Caco-2 (cell line): Measurements from ENCODE around the gene STK32C. TPM values are rescaled to one million over a fixed set of nuclear protein-coding genes. Genes with fewer than 3 reads are reported as not detected.
A peak's percentile ranks its signal among the peaks of the same experiment; 100 is the strongest.

Source experiments
- BruUV-seq: library from RNA; stranded (reverse); fragments of 400-500 nt; replicated peaks from 2 replicates; lab custom pipeline; 2021; lab: Mats Ljungman, UMichigan
- CTCF ChIA-PET: fragments of 300-600 bp; sonication (Branson Sonifier 250); formaldehyde crosslinking; loops from one replicate; lab custom pipeline; 2022; ENCODE audit warnings: antibody characterized with exemption; lab: Charles Lee
- POLR2A ChIA-PET: fragments of 300-600 bp; sonication (Branson Sonifier 250); formaldehyde crosslinking; loops from one replicate; lab custom pipeline; 2022; ENCODE audit warnings: antibody characterized with exemption; lab: Charles Lee
- DNase-seq, 2 experiments: peaks; one replicate each; pipeline versions ENCODE4 v3.0.0 to v3.0.0-alpha.2; 2020 to 2022
- H3K27me3 ChIP-seq: replicated peaks from 2 replicates; pipeline ENCODE4 v1.6.0; 2011; ENCODE audit warnings: low read length; ENCODE audit not compliant: control insufficient read depth, insufficient read depth
- H3K36me3 ChIP-seq: 2 replicates; pipeline ENCODE4 v1.5.1; 2011; ENCODE audit warnings: low read length; ENCODE audit not compliant: control insufficient read depth, insufficient read depth
- H3K4me1 ChIP-seq: fragments of 250-450 bp; sonication (Bioruptor Pico); 2 replicates; pipeline ENCODE4 v1.5.1; 2020; ENCODE audit warnings: mild to moderate bottlenecking
- H3K4me3 ChIP-seq: 2 replicates; pipeline ENCODE4 v1.5.1; 2011; ENCODE audit warnings: low read depth, mild to moderate bottlenecking, control low read depth, low read length
- H3K9me3 ChIP-seq: fragments of 250-450 bp; sonication (Bioruptor Pico); 2 replicates; pipeline ENCODE4 v1.5.1; 2020; ENCODE audit warnings: mild to moderate bottlenecking, moderate library complexity
- H3K27ac Mint-ChIP-seq: one replicate; pipeline ENCODE4 v1.8.0; 2022; ENCODE audit warnings: mixed read lengths; ENCODE audit not compliant: unreplicated experiment
- H3K27me3 Mint-ChIP-seq: one replicate; pipeline ENCODE4 v1.8.0; 2022; ENCODE audit warnings: mixed read lengths; ENCODE audit not compliant: insufficient read depth, unreplicated experiment
- H3K36me3 Mint-ChIP-seq: one replicate; pipeline ENCODE4 v1.8.0; 2022; ENCODE audit warnings: mild to moderate bottlenecking, mixed read lengths; ENCODE audit not compliant: insufficient read depth, unreplicated experiment
- H3K4me1 Mint-ChIP-seq: one replicate; pipeline ENCODE4 v1.8.0; 2022; ENCODE audit warnings: low read depth, mixed read lengths; ENCODE audit not compliant: unreplicated experiment
- H3K4me3 Mint-ChIP-seq: one replicate; pipeline ENCODE4 v1.8.0; 2022; ENCODE audit warnings: mild to moderate bottlenecking, moderate library complexity, mixed read lengths; ENCODE audit not compliant: unreplicated experiment
- H3K9me3 Mint-ChIP-seq: one replicate; pipeline ENCODE4 v1.8.0; 2022; ENCODE audit warnings: mixed read lengths; ENCODE audit not compliant: unreplicated experiment
- intact Hi-C: fragments of 100-400 bp; cut with micrococcal nuclease; formaldehyde crosslinking; loops from one replicate; pipeline ENCODE4 v1.10.0; 2022; ENCODE audit not compliant: unreplicated experiment
- total RNA-seq: library from RNA; stranded (reverse); gene quantifications from 2 replicates; pipeline ENCODE4 v1.2.3, GENCODE V29; 2022
- TF ChIP-seq, protein P1 (sequence below), 2 experiments: fragments of 200-600 bp in 1 of 2; IDR thresholded peaks; 1 replicate in 1 of 2; 2 replicates in 1 of 2; pipeline versions ENCODE4 v1.5.1 to v1.8.0; 2011 to 2022; ENCODE audit warnings: antibody characterized with exemption in 1 of 2, control low read depth in 1 of 2, inconsistent platforms in 1 of 2, low read depth in 1 of 2, low read length in 1 of 2, mild to moderate bottlenecking in 1 of 2, moderate library complexity in 1 of 2; ENCODE audit not compliant: insufficient read depth in 1 of 2, severe bottlenecking in 1 of 2, unreplicated experiment in 1 of 2

Gene STK32C
- total RNA-seq, 1 experiment from 2014 or later = 13.3 TPM

DNA sequence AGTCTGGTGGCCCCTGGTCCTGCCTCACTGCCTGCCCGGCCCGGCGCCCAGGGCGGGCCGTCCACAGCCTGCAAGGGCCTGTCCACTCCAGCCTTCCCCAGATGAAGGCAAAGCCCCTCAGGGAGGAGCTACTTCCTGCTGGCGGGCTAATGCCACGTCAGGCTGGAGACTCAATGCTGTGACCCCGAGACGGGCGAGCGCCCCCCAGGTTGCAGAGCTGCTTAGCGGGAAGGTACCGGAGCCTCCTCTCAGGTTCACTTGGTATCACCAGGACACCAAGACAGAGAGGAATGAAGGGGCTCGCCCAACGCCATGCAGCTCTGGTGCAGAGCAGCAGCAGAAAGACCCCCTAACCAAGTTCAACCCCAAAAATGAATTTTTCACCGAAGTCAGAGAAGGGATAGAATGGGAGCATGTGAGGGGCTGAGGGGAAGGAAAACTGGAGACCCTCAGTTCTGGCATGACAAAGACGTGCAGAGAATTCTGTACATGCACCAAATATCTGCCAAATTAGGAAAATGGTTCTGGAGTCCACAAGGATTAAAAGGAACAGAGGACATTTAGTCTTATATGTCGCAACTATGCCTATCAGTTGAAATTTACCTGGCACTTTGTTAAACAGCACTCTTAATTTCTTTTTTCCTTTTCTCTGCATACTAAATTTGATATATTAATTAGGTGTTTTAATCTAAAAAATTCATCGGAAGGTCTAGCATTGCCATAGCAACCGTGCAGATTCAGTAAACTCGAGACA is 2.8 kb downstream of the STK32C start:
- no peak for DNase-seq
- no peaks in the 10 kb centered on the region for H3K9me3 Mint-ChIP-seq
- intact Hi-C loops = no loop called here
- no TSS peak for BruUV-seq
- TF ChIP-seq, protein P1, sequence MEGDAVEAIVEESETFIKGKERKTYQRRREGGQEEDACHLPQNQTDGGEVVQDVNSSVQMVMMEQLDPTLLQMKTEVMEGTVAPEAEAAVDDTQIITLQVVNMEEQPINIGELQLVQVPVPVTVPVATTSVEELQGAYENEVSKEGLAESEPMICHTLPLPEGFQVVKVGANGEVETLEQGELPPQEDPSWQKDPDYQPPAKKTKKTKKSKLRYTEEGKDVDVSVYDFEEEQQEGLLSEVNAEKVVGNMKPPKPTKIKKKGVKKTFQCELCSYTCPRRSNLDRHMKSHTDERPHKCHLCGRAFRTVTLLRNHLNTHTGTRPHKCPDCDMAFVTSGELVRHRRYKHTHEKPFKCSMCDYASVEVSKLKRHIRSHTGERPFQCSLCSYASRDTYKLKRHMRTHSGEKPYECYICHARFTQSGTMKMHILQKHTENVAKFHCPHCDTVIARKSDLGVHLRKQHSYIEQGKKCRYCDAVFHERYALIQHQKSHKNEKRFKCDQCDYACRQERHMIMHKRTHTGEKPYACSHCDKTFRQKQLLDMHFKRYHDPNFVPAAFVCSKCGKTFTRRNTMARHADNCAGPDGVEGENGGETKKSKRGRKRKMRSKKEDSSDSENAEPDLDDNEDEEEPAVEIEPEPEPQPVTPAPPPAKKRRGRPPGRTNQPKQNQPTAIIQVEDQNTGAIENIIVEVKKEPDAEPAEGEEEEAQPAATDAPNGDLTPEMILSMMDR (IDR thresholded peaks at IDR 0.05; ENCODE audit: insufficient read depth in 1 of 2, low read depth in 1 of 2, low read length in 1 of 2, severe bottlenecking in 1 of 2, unreplicated experiment in 1 of 2) = no peak
- H3K27ac Mint-ChIP-seq = no peak overlapping the region
- Histone ChIP-seq H3K9me3 (no peaks in the 10 kb centered on the region), H3K4me3 (no peak overlapping the region), H3K27me3 (no peaks in the 10 kb centered on the region), H3K4me1 (peaks cover 4% of the 10 kb centered on the region; the same call in 1 of the 2 replicates), H3K36me3 (no peaks in the 10 kb centered on the region)
- H3K4me1 Mint-ChIP-seq = peaks cover 6% of the 10 kb centered on the region
- no peak overlapping the region for H3K4me3 Mint-ChIP-seq
- POLR2A ChIA-PET = no interaction called here
- CTCF ChIA-PET = no interaction called here
- H3K36me3 Mint-ChIP-seq = peaks cover 6% of the 10 kb centered on the region
- H3K27me3 Mint-ChIP-seq = peaks cover 4% of the 10 kb centered on the region

DNA sequence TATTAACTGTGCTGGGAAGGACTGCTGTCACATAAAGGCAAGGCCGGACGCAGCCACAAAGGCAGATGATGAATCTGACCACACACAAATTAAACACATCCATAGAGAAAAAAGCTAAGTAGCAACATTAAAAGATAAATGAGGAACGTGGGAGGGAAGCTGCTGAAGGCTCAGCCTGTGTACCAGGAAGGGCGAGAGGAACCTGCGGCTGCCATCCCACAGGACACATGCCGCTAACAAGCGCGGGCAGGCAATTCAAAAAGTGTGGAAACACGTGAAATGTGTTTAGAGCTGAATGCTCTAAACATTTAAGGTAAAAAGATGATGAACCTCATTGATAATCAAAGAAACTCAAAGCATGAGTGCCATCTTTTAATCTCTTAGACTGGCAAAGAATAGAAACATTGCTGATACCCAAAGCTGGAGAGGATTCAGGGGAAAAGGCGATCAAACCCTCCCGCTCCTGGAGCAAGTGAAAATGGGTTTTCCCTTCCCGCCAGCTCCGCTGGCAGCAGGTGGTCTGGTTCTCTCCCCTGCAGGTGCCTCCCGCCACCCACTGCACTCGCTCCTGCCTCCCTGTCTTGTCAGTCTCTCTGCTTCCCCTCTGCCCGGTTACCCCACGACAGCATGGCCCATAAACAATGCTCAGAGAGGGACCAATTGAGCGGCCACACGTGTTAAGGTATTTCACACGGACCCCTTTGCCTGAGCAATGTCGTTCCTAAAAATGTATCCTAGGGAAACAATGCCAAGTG is 4.2 kb downstream of the STK32C start:
- intact Hi-C loops = no loop called here
- no TSS peak for BruUV-seq
- no peak for DNase-seq
- H3K27me3 ChIP-seq = no peaks in the 10 kb centered on the region
- TF ChIP-seq, protein P1 (IDR thresholded peaks at IDR 0.05; ENCODE audit: insufficient read depth in 1 of 2, low read depth in 1 of 2, low read length in 1 of 2, severe bottlenecking in 1 of 2, unreplicated experiment in 1 of 2) = no peak
- Mint-ChIP-seq H3K27me3 (peaks cover 4% of the 10 kb centered on the region), H3K4me1 (peaks cover 6% of the 10 kb centered on the region), H3K27ac (no peak overlapping the region), H3K36me3 (peaks cover 6% of the 10 kb centered on the region), H3K9me3 (no peaks in the 10 kb centered on the region), H3K4me3 (no peak overlapping the region)
- no peaks in the 10 kb centered on the region for H3K9me3 ChIP-seq
- no peak overlapping the region for H3K4me3 ChIP-seq
- POLR2A ChIA-PET = no interaction called here
- CTCF ChIA-PET = interaction anchor here (1.1 kb wide), 1 partner anchor 160 kb away, joined by 3 read pairs; no protein-coding TSS in a partner anchor
- no peaks in the 10 kb centered on the region for H3K36me3 ChIP-seq
- no peaks in the 10 kb centered on the region for H3K4me1 ChIP-seq

DNA sequence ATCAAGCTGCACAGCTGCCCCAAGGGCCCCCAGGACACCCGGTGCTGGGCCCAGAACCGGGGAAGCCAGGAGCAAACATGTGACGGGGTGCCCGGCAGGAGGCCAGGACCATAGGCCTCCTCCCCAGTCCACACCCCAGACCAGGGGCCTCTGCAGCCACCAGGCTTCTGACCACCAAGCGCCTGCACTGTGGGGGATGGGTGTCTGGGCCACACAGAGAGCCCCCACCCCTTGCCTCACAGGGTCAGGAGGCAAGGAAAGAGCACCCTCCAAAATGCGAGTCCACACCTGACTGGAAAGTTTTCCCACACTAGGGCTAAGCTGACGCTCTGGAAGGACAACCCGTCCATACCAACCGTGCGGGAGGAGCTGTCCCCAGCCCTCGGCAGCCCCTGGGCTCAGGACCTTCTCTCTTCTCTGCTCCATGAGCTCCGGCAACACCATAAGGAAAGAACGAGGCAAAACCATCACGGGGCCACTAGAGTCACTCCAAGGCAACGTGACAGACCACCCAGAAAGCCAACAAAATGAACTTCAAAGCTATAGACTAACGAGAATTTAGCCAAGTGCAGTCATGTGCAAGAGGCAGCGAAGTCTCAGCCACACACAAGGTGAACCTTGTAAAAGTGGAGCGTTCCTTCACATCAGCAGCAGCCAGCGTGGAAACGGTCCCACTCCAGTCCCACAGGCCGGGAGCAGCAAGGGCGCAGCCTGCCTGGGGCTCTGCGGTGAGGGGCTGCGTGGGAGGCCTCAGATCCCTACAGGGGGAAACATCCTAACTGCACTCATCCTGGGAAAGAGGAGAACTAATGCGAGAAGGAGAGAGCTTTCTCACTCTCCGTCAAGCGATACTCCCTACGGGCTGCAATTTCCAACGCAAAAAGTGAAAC is 5.1 kb downstream of the STK32C start:
- peak in 1 of 2 experiments; percentile 23 for DNase-seq
- H3K4me3 ChIP-seq = no peak overlapping the region
- CTCF ChIA-PET = interaction anchor here (1.1 kb wide), 1 partner anchor 159 kb away, joined by 3 read pairs; no protein-coding TSS in a partner anchor
- no peak overlapping the region for H3K4me3 Mint-ChIP-seq
- no peaks in the 10 kb centered on the region for H3K4me1 ChIP-seq
- H3K27me3 Mint-ChIP-seq = peaks cover 4% of the 10 kb centered on the region
- no peak overlapping the region for H3K27ac Mint-ChIP-seq
- no peaks in the 10 kb centered on the region for H3K9me3 ChIP-seq
- H3K27me3 ChIP-seq = no peaks in the 10 kb centered on the region
- H3K9me3 Mint-ChIP-seq = no peaks in the 10 kb centered on the region
- peaks cover 6% of the 10 kb centered on the region for H3K4me1 Mint-ChIP-seq
- intact Hi-C loops = no loop called here
- H3K36me3 ChIP-seq = no peaks in the 10 kb centered on the region
- H3K36me3 Mint-ChIP-seq = peaks cover 6% of the 10 kb centered on the region
- POLR2A ChIA-PET = no interaction called here
- BruUV-seq = no TSS peak
- TF ChIP-seq, protein P1 (IDR thresholded peaks at IDR 0.05; ENCODE audit: insufficient read depth in 1 of 2, low read depth in 1 of 2, low read length in 1 of 2, severe bottlenecking in 1 of 2, unreplicated experiment in 1 of 2) = no peak
